Transverse colon (tissue), 4 donors: ENCODE measurements around the gene AGBL4. TPM values are rescaled to one million over a fixed set of nuclear protein-coding genes. Genes with fewer than 3 reads are reported as not detected.

ENCODE experiments used
- DNase-seq: peaks from one replicate; pipeline ENCODE4 v3.0.0-alpha.2; 2019
- H3K27ac ChIP-seq, 4 donors: fragments of 200-600 bp; sonication (generic); 2 replicates each; pipeline ENCODE4 v1.5.1; 2016 to 2018; ENCODE audit warnings: inconsistent platforms in 4 of 4
- H3K27me3 ChIP-seq: fragments of 200-600 bp; sonication (generic); 2 replicates; pipeline ENCODE4 v1.5.1; 2017; ENCODE audit warnings: inconsistent platforms
- H3K36me3 ChIP-seq, 4 donors: fragments of 200-600 bp; sonication (generic); 2 replicates each; pipeline ENCODE4 v1.5.1; 2017 to 2019; ENCODE audit warnings: inconsistent platforms in 4 of 4
- H3K4me1 ChIP-seq, 4 donors: fragments of 200-600 bp; sonication (generic); 2 replicates each; pipeline ENCODE4 v1.5.1; 2017 to 2020; ENCODE audit warnings: inconsistent platforms in 4 of 4
- H3K4me3 ChIP-seq, 4 donors: fragments of 200-600 bp; sonication (generic); 1 replicate in 1 of 4; 2 replicates in 3 of 4; pipeline versions ENCODE4 v1.5.1 to v1.6.1; 2017 to 2019; ENCODE audit warnings: inconsistent platforms in 4 of 4
- H3K9me3 ChIP-seq, 2 donors: fragments of 200-600 bp; sonication (generic); 2 replicates each; pipeline ENCODE4 v1.5.1; 2017 to 2019; ENCODE audit warnings: inconsistent platforms in 2 of 2
- CTCF ChIP-seq, 5 experiments: fragments of 200-600 bp in 3 of 5; fragments of 450-650 bp in 2 of 5; sonication (generic) in 3 of 5; IDR thresholded peaks; 1 replicate in 2 of 5; 2 replicates in 3 of 5; pipeline ENCODE4 v1.5.1; 2016 to 2017; ENCODE audit warnings: antibody characterized with exemption in 5 of 5, inconsistent platforms in 3 of 5, mild to moderate bottlenecking in 2 of 5, moderate library complexity in 1 of 5
- EP300 ChIP-seq: sonication (generic); formaldehyde crosslinking; IDR thresholded peaks from one replicate; pipeline ENCODE4 v1.6.1; 2017; ENCODE audit warnings: antibody characterized with exemption, low read depth
- POLR2A ChIP-seq: fragments of 450-650 bp; IDR thresholded peaks from one replicate; pipeline ENCODE4 v1.6.1; 2016; ENCODE audit warnings: antibody characterized with exemption, mild to moderate bottlenecking, moderate library complexity
- POLR2AphosphoS5 ChIP-seq, 3 donors: sonication (generic); formaldehyde crosslinking; IDR thresholded peaks; one replicate each; pipeline ENCODE4 v1.6.1; 2016; ENCODE audit warnings: antibody characterized with exemption in 3 of 3
- WGBS, 2 donors: methylation state at CpG; one replicate each; pipeline ENCODE4 v1.1.5; 2018; ENCODE audit warnings: low coverage in 1 of 2; 5-methylcytosine and 5-hydroxymethylcytosine counted together
- in situ Hi-C, 4 donors: fragments of 200-750 bp; cut with MboI; loops; one replicate each; pipeline versions ENCODE4 v1.15.0 to v1.15.1; 2017; ENCODE audit warnings: low sequenced_read_pairs in 3 of 4, low pct_ligation_motif_present in 1 of 4, low pct_unique_long_range_greater_than_20kb in 1 of 4
- intact Hi-C: fragments of 100-400 bp; cut with DNase I; formaldehyde crosslinking; loops from one replicate; pipeline ENCODE4 v1.15.1; 2023; ENCODE audit warnings: low total_unique reads
- total RNA-seq, 4 donors: library from RNA; depleted of rRNA; stranded (reverse); fragments of >200 nt; gene quantifications; one replicate each; pipeline ENCODE4 v1.1.0, GENCODE V29; 2016

The AGBL4 gene
- total RNA-seq, 4 donors from 2014 or later, result 0.82 TPM; not detected in 3

GRCh38 chr1:48552420-48552819, 1471.3 kb downstream of the AGBL4 start:
- no peaks in the 10 kb centered on the region for H3K36me3 ChIP-seq
- H3K4me3 ChIP-seq, result no peak overlapping the region
- peak overlapping the region in 1 of 4 donors; percentile 17 for H3K27ac ChIP-seq
- in situ Hi-C loops, result loop anchor here in 1 of 4 donors (25.0 kb wide), 1 partner anchor 260 kb away; no protein-coding TSS in a partner anchor
- TF ChIP-seq POLR2A (no peak), EP300 (no peak), POLR2AphosphoS5 (IDR thresholded peaks at IDR 0.05) (no peak), CTCF (IDR thresholded peaks at IDR 0.05) (no peak)
- DNase-seq, result no peak
- no peaks in the 10 kb centered on the region for H3K27me3 ChIP-seq
- intact Hi-C loops, result no loop called here
- H3K4me1 ChIP-seq, result peaks cover 0 to 3% (median 0%) of the 10 kb centered on the region in 4 donors
- no peaks in the 10 kb centered on the region for H3K9me3 ChIP-seq
- 20% methylated on average over 1 of the region's 1 CpG; no CpG with 5 or more reads in 1 of the 2 donors for WGBS, 2 donors

GRCh38 chr1:48548985-48549384, 1474.8 kb downstream of the AGBL4 start:
- TF ChIP-seq CTCF (IDR thresholded peaks at IDR 0.05) (no peak), EP300 (no peak), POLR2AphosphoS5 (IDR thresholded peaks at IDR 0.05) (no peak), POLR2A (no peak)
- Histone ChIP-seq H3K9me3 (no peaks in the 10 kb centered on the region), H3K4me1 (peaks cover 0 to 3% (median 0%) of the 10 kb centered on the region in 4 donors), H3K27me3 (no peaks in the 10 kb centered on the region), H3K36me3 (no peaks in the 10 kb centered on the region), H3K4me3 (no peak overlapping the region), H3K27ac (no peak overlapping the region)
- no peak for DNase-seq
- in situ Hi-C loops (no loop called here), intact Hi-C loops (no loop called here)

GRCh38 chr1:48547561-48548220, 1476.1 kb downstream of the AGBL4 start:
- intact Hi-C loops, result no loop called here
- no peaks in the 10 kb centered on the region for H3K36me3 ChIP-seq
- no peak overlapping the region for H3K27ac ChIP-seq
- no peaks in the 10 kb centered on the region for H3K9me3 ChIP-seq
- no peak overlapping the region for H3K4me3 ChIP-seq
- no peaks in the 10 kb centered on the region for H3K4me1 ChIP-seq
- DNase-seq, result no peak
- WGBS, 2 donors, result 60% methylated on average over 1 of the region's 1 CpG
- no peaks in the 10 kb centered on the region for H3K27me3 ChIP-seq
- TF ChIP-seq POLR2A, result no peak
- no peak for TF ChIP-seq CTCF (IDR thresholded peaks at IDR 0.05)
- TF ChIP-seq EP300, result no peak
- TF ChIP-seq POLR2AphosphoS5 (IDR thresholded peaks at IDR 0.05), result no peak
- in situ Hi-C loops, result no loop called here

- no peaks in the 10 kb centered on the region for H3K9me3 ChIP-seq
- no peak overlapping the region for H3K4me3 ChIP-seq
- in situ Hi-C loops, result no loop called here
- H3K27me3 ChIP-seq, result no peaks in the 10 kb centered on the region
- TF ChIP-seq EP300, result no peak
- peak in 2 of 3 donors; percentile 17 to 23 for TF ChIP-seq POLR2AphosphoS5 (IDR thresholded peaks at IDR 0.05)
- intact Hi-C loops, result no loop called here
- H3K27ac ChIP-seq, result no peak overlapping the region
- H3K4me1 ChIP-seq, result no peaks in the 10 kb centered on the region
- no peaks in the 10 kb centered on the region for H3K36me3 ChIP-seq
- DNase-seq, result no peak
Measured at GRCh38 chr1:48543854-48544253, 1479.9 kb downstream of the AGBL4 start.

GRCh38 chr1:48540587-48540986, 1483.2 kb downstream of the AGBL4 start:
- no peaks in the 10 kb centered on the region for H3K27me3 ChIP-seq
- H3K4me1 ChIP-seq, result no peaks in the 10 kb centered on the region
- intact Hi-C loops, result no loop called here
- DNase-seq, result no peak
- no peak for TF ChIP-seq POLR2A
- no peak for TF ChIP-seq CTCF (IDR thresholded peaks at IDR 0.05)
- no peak for TF ChIP-seq EP300
- no peak for TF ChIP-seq POLR2AphosphoS5 (IDR thresholded peaks at IDR 0.05)
- no peak overlapping the region for H3K4me3 ChIP-seq
- no peaks in the 10 kb centered on the region for H3K9me3 ChIP-seq
- WGBS, 2 donors, result 43 to 47% methylated on average over 3 of the region's 3 CpGs
- in situ Hi-C loops, result no loop called here
- no peaks in the 10 kb centered on the region for H3K36me3 ChIP-seq
- no peak overlapping the region for H3K27ac ChIP-seq
